GM23338 (cell line): Measurements from ENCODE around the gene MYO7B. TPM values are rescaled to one million over a fixed set of nuclear protein-coding genes. Genes with fewer than 3 reads are reported as not detected.

Experiments used
- ATAC-seq: fragments of 200-7000 bp; cut with Tn5 transposase; 3 replicates; pipeline ENCODE4 v1.9.1; 2020
- DNase-seq: peaks from one replicate; pipeline ENCODE4 v3.0.0-alpha.2; 2015; ENCODE audit warnings: low spot score
- H2AFZ ChIP-seq: fragments of 200-600 bp; sonication (generic); 2 replicates; pipeline ENCODE4 v1.8.0; 2016; ENCODE audit warnings: antibody characterized with exemption, mild to moderate bottlenecking, moderate library complexity
- H3F3A ChIP-seq: fragments of 200-600 bp; sonication (generic); replicated peaks from 2 replicates; pipeline ENCODE4 v1.8.0; 2017; ENCODE audit warnings: antibody characterized with exemption, mixed run types, low read depth
- H3K27ac ChIP-seq: fragments of 200-600 bp; sonication (generic); 2 replicates; pipeline ENCODE4 v1.6.1; 2016; ENCODE audit warnings: low read depth
- H3K27me3 ChIP-seq: fragments of 200-600 bp; sonication (generic); 2 replicates; pipeline ENCODE4 v1.8.0; 2016; ENCODE audit warnings: mild to moderate bottlenecking, mixed run types, moderate library complexity; ENCODE audit not compliant: insufficient read depth
- H3K36me3 ChIP-seq: fragments of 200-600 bp; sonication (generic); 2 replicates; pipeline ENCODE4 v1.8.0; 2016; ENCODE audit warnings: mild to moderate bottlenecking; ENCODE audit not compliant: insufficient read depth
- H3K4me1 ChIP-seq: fragments of 200-600 bp; sonication (generic); 2 replicates; pipeline ENCODE4 v1.8.0; 2016; ENCODE audit warnings: mild to moderate bottlenecking, moderate library complexity; ENCODE audit not compliant: insufficient read depth
- H3K4me2 ChIP-seq: fragments of 200-600 bp; sonication (generic); 2 replicates; pipeline ENCODE4 v1.7.1; 2017; ENCODE audit warnings: mixed run types
- H3K4me3 ChIP-seq: fragments of 200-600 bp; sonication (generic); 2 replicates; pipeline ENCODE4 v1.6.1; 2016; ENCODE audit warnings: mixed run types
- H3K79me2 ChIP-seq: fragments of 200-600 bp; sonication (generic); replicated peaks from 2 replicates; pipeline ENCODE4 v1.8.0; 2017; ENCODE audit warnings: mild to moderate bottlenecking; ENCODE audit not compliant: insufficient read depth
- H3K9me2 ChIP-seq: fragments of 200-600 bp; sonication (generic); 2 replicates; pipeline ENCODE4 v1.8.0; 2017; ENCODE audit not compliant: insufficient read depth
- H4K20me1 ChIP-seq: fragments of 200-600 bp; sonication (generic); replicated peaks from 2 replicates; pipeline ENCODE4 v1.8.0; 2017; ENCODE audit warnings: mild to moderate bottlenecking; ENCODE audit not compliant: insufficient read depth
- H3K27ac Mint-ChIP-seq: 2 replicates; pipeline ENCODE4 v1.8.0; 2020; ENCODE audit warnings: inconsistent platforms, mild to moderate bottlenecking, moderate library complexity, mixed read lengths
- H3K27me3 Mint-ChIP-seq: 3 replicates; pipeline ENCODE4 v1.8.0; 2022; ENCODE audit warnings: low read depth, mild to moderate bottlenecking, moderate library complexity, mixed read lengths, inconsistent platforms; ENCODE audit not compliant: insufficient read depth, poor library complexity
- H3K36me3 Mint-ChIP-seq: 3 replicates; pipeline ENCODE4 v1.8.0; 2021; ENCODE audit warnings: low read depth, mild to moderate bottlenecking, inconsistent platforms, moderate library complexity, mixed read lengths
- H3K4me1 Mint-ChIP-seq: 3 replicates; pipeline ENCODE4 v1.8.0; 2020; ENCODE audit warnings: mild to moderate bottlenecking, inconsistent platforms, mixed read lengths
- H3K4me3 Mint-ChIP-seq: 3 replicates; pipeline ENCODE4 v1.8.0; 2021; ENCODE audit warnings: moderate library complexity, mild to moderate bottlenecking, inconsistent platforms, mixed read lengths
- H3K9me3 Mint-ChIP-seq: 3 replicates; pipeline ENCODE4 v1.8.0; 2020; ENCODE audit warnings: moderate library complexity, mild to moderate bottlenecking, inconsistent platforms, mixed read lengths
- CREB1 ChIP-seq: fragments of 250-450 bp; sonication (Bioruptor Pico); IDR thresholded peaks from 2 replicates; pipeline ENCODE4 v1.5.0; 2020; ENCODE audit warnings: low read depth, mild to moderate bottlenecking, moderate library complexity
- EZH2 ChIP-seq: fragments of 200-600 bp; sonication (generic); IDR thresholded peaks from one replicate; pipeline ENCODE4 v1.8.0; 2017; ENCODE audit warnings: antibody characterized with exemption, mild to moderate bottlenecking, low read depth; ENCODE audit not compliant: unreplicated experiment
- EZH2phosphoT487 ChIP-seq: fragments of 200-600 bp; sonication (generic); IDR thresholded peaks from one replicate; pipeline ENCODE4 v1.8.1; 2018; ENCODE audit warnings: antibody characterized with exemption; ENCODE audit not compliant: unreplicated experiment
- JUNB ChIP-seq: IDR thresholded peaks from one replicate; pipeline ENCODE4 v1.6.1; 2016; ENCODE audit warnings: antibody characterized with exemption; ENCODE audit not compliant: unreplicated experiment
- NANOG ChIP-seq: IDR thresholded peaks from 2 replicates; pipeline ENCODE4 v1.6.1; 2016; ENCODE audit warnings: antibody characterized with exemption, borderline replicate concordance
- POLR2AphosphoS5 ChIP-seq: IDR thresholded peaks from 2 replicates; pipeline ENCODE4 v1.6.1; 2016; ENCODE audit warnings: antibody characterized with exemption, low read depth
- REST ChIP-seq: IDR thresholded peaks from one replicate; pipeline ENCODE4 v1.6.1; 2018; ENCODE audit warnings: antibody characterized with exemption; ENCODE audit not compliant: unreplicated experiment
- STAT1 ChIP-seq: IDR thresholded peaks from one replicate; pipeline ENCODE4 v1.6.1; 2016; ENCODE audit warnings: antibody characterized with exemption; ENCODE audit not compliant: unreplicated experiment
- ZNF331 ChIP-seq: fragments of 250-450 bp; sonication (Bioruptor Pico); IDR thresholded peaks from 2 replicates; pipeline ENCODE4 v1.5.0; 2020; ENCODE audit warnings: low read depth, mild to moderate bottlenecking, moderate library complexity
- ZNF462 ChIP-seq: fragments of 250-450 bp; sonication (Bioruptor Pico); IDR thresholded peaks from 2 replicates; pipeline ENCODE4 v1.5.0; 2020; ENCODE audit warnings: mild to moderate bottlenecking, moderate library complexity
- polyA plus RNA-seq: library from polyadenylated mRNA; unstranded; fragments of >200 nt; fragmentation: Nextera tagmentation; extraction: Ambion mirVana; gene quantifications from 2 replicates; pipeline ENCODE4 v1.2.1, GENCODE V29; 2016
- total RNA-seq: library from RNA; depleted of rRNA; stranded (reverse); fragments of >200 nt; shearing (Covaris generic); gene quantifications from 2 replicates; pipeline ENCODE4 v1.2.3, GENCODE V29; 2014
- TF ChIP-seq, protein P1 (sequence below), 2 experiments: fragments of 200-600 bp in 1 of 2; sonication (generic) in 1 of 2; conservative IDR thresholded peaks; 2 replicates each; pipeline versions ENCODE4 v1.5.1 to v1.6.1; 2016 to 2017; ENCODE audit warnings: antibody characterized with exemption in 2 of 2, low read depth in 2 of 2, mild to moderate bottlenecking in 2 of 2, moderate library complexity in 1 of 2

MYO7B gene
- total and polyA plus RNA-seq, 2 experiments from 2014 or later = not detected

DNA sequence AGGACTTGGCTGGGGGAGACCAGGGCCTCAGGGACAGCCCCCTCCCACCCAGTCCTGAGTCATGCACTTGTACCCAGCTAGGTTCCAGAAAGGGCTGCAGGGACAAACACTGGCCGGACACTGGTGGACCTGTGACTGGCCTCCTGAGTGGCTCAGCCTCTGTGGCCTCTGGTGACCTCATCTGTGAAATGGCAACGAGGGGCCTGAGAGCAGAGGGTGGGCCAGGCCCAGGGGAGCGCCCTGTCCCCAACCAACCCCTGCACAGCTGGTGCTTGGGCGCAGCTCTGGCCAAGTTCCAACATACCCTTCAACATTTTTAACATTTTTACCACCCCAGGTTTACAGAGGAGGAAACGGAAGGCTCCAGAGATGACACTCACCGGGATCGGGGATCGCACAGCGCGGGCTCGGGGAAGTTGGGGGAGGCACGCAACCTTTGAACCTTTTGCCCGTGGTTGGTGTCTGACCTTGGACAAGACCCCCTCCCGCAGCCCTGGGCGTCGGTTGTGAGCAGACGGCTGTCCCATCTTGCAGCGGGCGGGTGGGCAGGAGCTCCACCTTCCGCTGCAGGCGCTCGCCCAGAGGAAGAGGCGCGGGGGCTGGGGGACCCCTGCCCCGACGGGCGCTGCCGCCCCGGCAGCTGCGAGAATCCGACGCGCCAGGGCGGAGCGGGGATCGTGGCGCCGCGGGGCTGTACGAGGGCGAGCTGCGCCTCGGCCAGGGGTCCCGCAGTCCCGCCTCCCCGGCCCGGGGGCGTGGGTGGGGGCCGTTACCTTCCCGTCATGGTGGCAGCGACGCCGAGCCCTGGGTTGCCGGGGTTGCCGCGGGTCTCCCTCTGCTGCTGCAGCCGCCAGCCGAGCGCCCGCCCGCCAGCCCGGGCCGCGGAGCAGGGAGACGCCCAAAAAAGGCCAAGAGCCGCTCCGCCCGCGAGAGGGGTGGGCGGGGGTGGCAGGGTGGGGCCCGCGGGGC, 139.0 kb downstream of the MYO7B start:
- Histone ChIP-seq H3K4me2 (peak overlapping the region; percentile 83), H3K36me3 (no peaks in the 10 kb centered on the region), H3K79me2 (no peaks in the 10 kb centered on the region), H3K4me3 (peak overlapping the region; percentile 58), H3K27ac (no peak overlapping the region), H4K20me1 (no peaks in the 10 kb centered on the region), H2AFZ (peak overlapping the region; percentile 91), H3K4me1 (peaks cover 6% of the 10 kb centered on the region), H3K9me2 (no peaks in the 10 kb centered on the region), H3K27me3 (peaks cover 52% of the 10 kb centered on the region), H3F3A (0 out of 2 replicates have a peak, but pooled peaks cover 4% of the 10 kb centered on the region)
- no peaks in the 10 kb centered on the region for H3K36me3 Mint-ChIP-seq
- peak overlapping the region; percentile 76 for H3K4me3 Mint-ChIP-seq
- peak; percentile 53 for ATAC-seq
- H3K4me1 Mint-ChIP-seq = peaks cover 8% of the 10 kb centered on the region
- DNase-seq = peak; percentile 47
- TF ChIP-seq REST (no peak), NANOG (no peak), EZH2 (peak; percentile 48), EZH2phosphoT487 (no peak), JUNB (no peak), CREB1 (CRISPR knock-in tag) (0 out of 2 replicates have a peak, but pooled peaks have one; percentile 16), ZNF331 (CRISPR knock-in tag) (no peak), ZNF462 (no peak), POLR2AphosphoS5 (no peak), STAT1 (no peak)
- TF ChIP-seq, protein P1, sequence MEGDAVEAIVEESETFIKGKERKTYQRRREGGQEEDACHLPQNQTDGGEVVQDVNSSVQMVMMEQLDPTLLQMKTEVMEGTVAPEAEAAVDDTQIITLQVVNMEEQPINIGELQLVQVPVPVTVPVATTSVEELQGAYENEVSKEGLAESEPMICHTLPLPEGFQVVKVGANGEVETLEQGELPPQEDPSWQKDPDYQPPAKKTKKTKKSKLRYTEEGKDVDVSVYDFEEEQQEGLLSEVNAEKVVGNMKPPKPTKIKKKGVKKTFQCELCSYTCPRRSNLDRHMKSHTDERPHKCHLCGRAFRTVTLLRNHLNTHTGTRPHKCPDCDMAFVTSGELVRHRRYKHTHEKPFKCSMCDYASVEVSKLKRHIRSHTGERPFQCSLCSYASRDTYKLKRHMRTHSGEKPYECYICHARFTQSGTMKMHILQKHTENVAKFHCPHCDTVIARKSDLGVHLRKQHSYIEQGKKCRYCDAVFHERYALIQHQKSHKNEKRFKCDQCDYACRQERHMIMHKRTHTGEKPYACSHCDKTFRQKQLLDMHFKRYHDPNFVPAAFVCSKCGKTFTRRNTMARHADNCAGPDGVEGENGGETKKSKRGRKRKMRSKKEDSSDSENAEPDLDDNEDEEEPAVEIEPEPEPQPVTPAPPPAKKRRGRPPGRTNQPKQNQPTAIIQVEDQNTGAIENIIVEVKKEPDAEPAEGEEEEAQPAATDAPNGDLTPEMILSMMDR (conservative IDR thresholded peaks at IDR 0.05; ENCODE audit: low read depth in 2 of 2) = no peak
- no peaks in the 10 kb centered on the region; the same call in 2 of the 3 replicates for H3K9me3 Mint-ChIP-seq
- H3K27ac Mint-ChIP-seq = no peak overlapping the region
- peaks cover 46% of the 10 kb centered on the region for H3K27me3 Mint-ChIP-seq
